Kidney (tissue), 14 donors: ENCODE data around the gene CNOT2. TPM values are rescaled to one million over a fixed set of nuclear protein-coding genes. Genes with fewer than 3 reads are reported as not detected.

ENCODE experiments used
- DNase-seq, 5 donors: peaks; one replicate each; pipeline ENCODE4 v3.0.0-alpha.2; 2013 to 2020
- FAIRE-seq: peaks from 2 replicates; lab custom pipeline; 2012; peaks lifted over from hg19 to GRCh38; lab: Jason Lieb, UNC
- H3K27ac ChIP-seq, 2 donors: one replicate each; pipeline ENCODE4 v1.7.0; 2013; ENCODE audit warnings: low read depth in 2 of 2, low read length in 2 of 2, inconsistent platforms in 1 of 2
- H3K27me3 ChIP-seq: one replicate; pipeline ENCODE4 v1.7.1; 2013; ENCODE audit warnings: low read length, inconsistent platforms; ENCODE audit not compliant: control insufficient read depth, insufficient read depth
- H3K36me3 ChIP-seq, 3 donors: one replicate each; pipeline versions ENCODE4 v1.7.0 to v1.7.1; 2013; ENCODE audit warnings: low read length in 3 of 3, control low read depth in 1 of 3, inconsistent platforms in 1 of 3; ENCODE audit not compliant: insufficient read depth in 3 of 3, control insufficient read depth in 2 of 3
- H3K4me1 ChIP-seq, 3 donors: one replicate each; pipeline versions ENCODE4 v1.7.0 to v1.7.1; 2013; ENCODE audit warnings: low read length in 3 of 3, inconsistent platforms in 1 of 3, low read depth in 1 of 3; ENCODE audit not compliant: control insufficient read depth in 2 of 3, insufficient read depth in 2 of 3
- H3K4me3 ChIP-seq, 3 donors: one replicate each; pipeline versions ENCODE4 v1.7.0 to v1.8.1; 2013; ENCODE audit warnings: low read length in 3 of 3, control low read depth in 1 of 3, inconsistent platforms in 1 of 3
- H3K9ac ChIP-seq, 3 donors: one replicate each; pipeline versions ENCODE4 v1.7.0 to v1.7.1; 2013; ENCODE audit warnings: low read length in 3 of 3, control low read depth in 1 of 3, inconsistent platforms in 1 of 3
- H3K9me3 ChIP-seq, 3 donors: one replicate each; pipeline versions ENCODE4 v1.7.0 to v1.7.1; 2013; ENCODE audit warnings: low read length in 3 of 3, control low read depth in 1 of 3, inconsistent platforms in 1 of 3; ENCODE audit not compliant: control insufficient read depth in 2 of 3, insufficient read depth in 1 of 3
- CTCF ChIP-seq: IDR thresholded peaks from 3 replicates; pipeline ENCODE4 v1.5.1; 2012; ENCODE audit warnings: mild to moderate bottlenecking, moderate library complexity, borderline replicate concordance; ENCODE audit not compliant: insufficient read depth; ENCODE audit errors: extremely low read depth
- intact Hi-C: fragments of 100-400 bp; cut with DNase I; formaldehyde crosslinking; loops from one replicate; pipeline ENCODE4 v1.11.1; 2022
- polyA plus RNA-seq: library from polyadenylated mRNA; stranded (reverse); fragments of 350-450 nt; fragmentation: Illumina TruSeq; extraction: RNeasy Lipid Tissue Mini Kit (QIAGEN cat#74804); gene quantifications from one replicate; pipeline ENCODE4 v1.2.3, GENCODE V29; 2014; ENCODE audit warnings: low read depth, low replicate concordance; ENCODE audit not compliant: insufficient read depth
- total RNA-seq: library from RNA; stranded (reverse); fragmentation: NEBNext Ultra II Directional; extraction: Animal tissue kit (Norgen Biotek cat#: 25700); gene quantifications from one replicate; pipeline ENCODE4 v1.2.1, GENCODE V29; 2021
- donor health status: control.
- donor health status: control.
- donor health status: control.
- donor health status: control.
- donor health status: control.
- donor health status: DM: yes; HTN: yes; CAD: no.
- donor health status: Normal renal cell carcinoma (clear cell type).

Gene CNOT2
- total and polyA plus RNA-seq, 2 donors from 2014 or later, result 21.0 to 68.8 TPM

GRCh38 chr12:70403826-70404225 lies 160.6 kb downstream of the CNOT2 start:
- Histone ChIP-seq H3K27ac (no peak overlapping the region), H3K36me3 (no peaks in the 10 kb centered on the region), H3K4me3 (no peak overlapping the region), H3K4me1 (no peaks in the 10 kb centered on the region), H3K27me3 (no peaks in the 10 kb centered on the region), H3K9me3 (no peaks in the 10 kb centered on the region), H3K9ac (no peak overlapping the region)
- FAIRE-seq (no peak), DNase-seq (no peak)
- no peak for TF ChIP-seq CTCF
- intact Hi-C loops, result no loop called here

Other genes starting within 250 kb of the CNOT2 start
- gene KCNMB4, start 122.9 kb downstream of the CNOT2 start, total RNA-seq, result 3.9 TPM
- 5.6 TPM for gene KCNMB4, start 122.9 kb downstream of the CNOT2 start, polyA plus RNA-seq